GM03348 (cell line): ENCODE results near the gene PTTG2.

ENCODE experiments used
- DNase-seq: peaks from one replicate; pipeline ENCODE4 v3.0.0; 2012; ENCODE audit warnings: low spot score

Gene PTTG2

GRCh38 chr4:37988670-37989069 is 28.5 kb downstream of the PTTG2 start:
- no peak for DNase-seq

- no peak for DNase-seq
Observed at GRCh38 chr4:37989398-37990260, 29.4 kb downstream of the PTTG2 start.

- DNase-seq = no peak
Observed at GRCh38 chr4:37990731-37991245, 30.6 kb downstream of the PTTG2 start.

- no peak for DNase-seq
Observed at GRCh38 chr4:37991623-37992410, 31.6 kb downstream of the PTTG2 start.

- DNase-seq = no peak
Observed at GRCh38 chr4:37993806-37994205, 33.6 kb downstream of the PTTG2 start.

DNA sequence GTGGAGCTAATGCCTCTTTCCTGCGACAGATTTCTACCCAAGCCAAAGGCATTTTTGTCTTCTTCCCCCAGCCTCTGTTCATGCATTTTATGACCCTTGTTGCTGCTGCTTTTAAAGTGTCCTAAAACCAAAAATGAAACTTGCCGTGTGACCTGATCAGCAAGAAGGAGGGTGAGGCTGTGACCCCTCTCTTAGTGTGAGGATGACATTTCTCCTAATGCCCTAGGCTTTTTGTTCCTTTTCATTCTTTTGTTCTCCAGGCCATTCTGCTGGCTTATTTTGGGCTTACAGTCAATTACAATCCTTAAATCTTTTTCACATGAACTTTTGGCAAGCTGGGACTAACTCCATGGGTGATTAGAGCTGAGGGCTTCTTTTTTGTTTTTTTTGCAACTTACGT is 34.4 kb downstream of the PTTG2 start:
- DNase-seq = no peak

GRCh38 chr4:37995299-37995821 is 35.2 kb downstream of the PTTG2 start:
- DNase-seq = no peak

GRCh38 chr4:37995981-37996775 is 36.0 kb downstream of the PTTG2 start:
- no peak for DNase-seq

DNA sequence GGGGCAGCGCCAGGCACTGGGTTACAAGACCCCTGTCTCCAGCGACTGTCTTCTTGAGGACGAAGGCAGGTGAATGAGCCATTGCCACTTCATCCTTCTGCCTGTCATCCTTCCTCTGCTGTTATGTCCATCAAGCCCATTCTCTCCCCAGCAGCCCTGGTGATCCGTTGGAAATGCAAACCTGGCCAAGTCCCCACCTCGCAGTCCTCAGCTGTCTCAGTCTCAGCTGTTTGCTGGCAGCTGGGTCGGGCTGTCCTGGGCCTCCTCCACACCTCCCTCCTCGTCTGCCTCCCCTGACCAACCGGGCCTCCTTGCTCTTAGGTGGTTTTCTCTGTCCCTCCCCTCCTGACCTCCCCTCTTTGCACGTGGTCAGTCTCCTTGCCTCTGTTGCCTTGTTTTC is 38.0 kb downstream of the PTTG2 start:
- DNase-seq = no peak

DNA sequence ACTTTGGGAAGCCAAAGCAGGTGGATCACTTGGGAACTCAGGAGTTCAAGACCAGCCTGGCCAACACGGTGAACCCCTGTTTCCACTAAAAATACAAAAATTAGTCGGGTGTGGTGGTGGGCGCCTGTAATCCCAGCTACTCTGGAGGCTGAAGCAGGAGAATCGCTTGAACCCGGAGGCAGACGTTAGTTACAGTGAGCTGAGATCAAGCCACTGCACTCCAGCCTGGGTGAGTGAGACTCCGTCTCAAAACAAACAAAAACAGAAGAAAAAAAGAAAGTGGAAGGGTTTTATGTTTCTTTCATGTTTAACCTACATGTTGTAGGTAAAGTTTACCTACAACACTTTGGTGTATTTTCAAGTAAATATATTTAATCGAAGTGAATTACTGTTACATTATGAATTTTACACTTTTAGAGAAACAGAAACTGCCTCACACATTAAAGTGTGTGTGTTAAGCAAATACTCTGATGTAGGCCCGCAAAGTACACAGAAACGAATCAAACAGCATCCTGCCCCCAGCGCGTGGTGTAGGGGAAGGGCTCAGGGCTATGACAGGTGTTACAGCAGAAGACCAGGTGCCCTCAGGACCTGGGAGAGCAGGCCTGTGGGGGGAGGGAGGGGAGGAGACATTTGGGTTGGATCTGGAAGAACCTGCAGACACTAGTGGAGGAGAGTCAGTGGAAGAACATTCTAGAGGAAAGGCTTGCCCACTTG is 39.0 kb downstream of the PTTG2 start:
- DNase-seq = no peak

- DNase-seq = no peak
Observed at GRCh38 chr4:37999965-38000364, 39.8 kb downstream of the PTTG2 start.

- no peak for DNase-seq
Observed at GRCh38 chr4:38001927-38002326, 41.7 kb downstream of the PTTG2 start.

GRCh38 chr4:38002451-38003071 is 42.4 kb downstream of the PTTG2 start:
- DNase-seq = no peak

DNA sequence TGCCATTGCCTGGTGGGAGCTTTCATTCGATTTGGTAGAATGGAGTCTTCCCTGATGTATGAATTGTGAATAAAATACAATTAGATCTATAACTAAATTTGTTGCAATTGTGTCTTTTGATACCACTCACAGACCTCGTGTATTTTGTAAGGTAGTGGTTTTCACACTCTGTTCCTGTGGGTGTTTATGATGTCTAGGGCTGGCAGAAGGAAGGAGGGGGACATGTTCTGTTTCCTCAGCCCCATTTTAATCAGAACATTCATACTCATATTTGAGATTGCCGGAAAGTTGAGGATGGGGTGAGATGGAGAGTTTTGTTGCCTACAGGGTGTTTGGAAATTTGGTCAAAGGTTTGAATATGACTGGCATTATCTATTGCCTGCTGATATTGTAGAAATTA is 42.9 kb downstream of the PTTG2 start:
- no peak for DNase-seq

DNA sequence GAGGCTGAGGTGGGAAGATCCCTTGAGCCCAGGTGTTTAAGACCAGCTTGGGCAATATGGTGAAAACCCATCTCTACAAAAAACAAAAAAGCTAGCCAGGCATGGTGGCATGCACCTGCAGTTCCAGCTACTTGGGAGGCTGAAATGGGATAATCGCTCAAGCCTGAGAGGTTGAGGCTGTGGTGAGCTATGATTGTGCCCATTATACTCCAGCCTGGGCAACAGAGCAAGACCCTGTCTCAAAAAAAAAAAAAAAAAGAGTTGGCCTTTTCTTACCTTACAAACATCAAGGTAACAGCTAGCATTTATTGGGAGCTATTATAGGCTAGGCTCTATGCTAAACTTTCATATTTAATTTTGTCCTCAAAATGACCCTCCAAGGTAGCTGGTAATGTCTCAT is 43.4 kb downstream of the PTTG2 start:
- no peak for DNase-seq

- DNase-seq = peak; percentile 19
Observed at GRCh38 chr4:38004062-38004461, 43.9 kb downstream of the PTTG2 start.

GRCh38 chr4:38004887-38005286 is 44.7 kb downstream of the PTTG2 start:
- DNase-seq = no peak

DNA sequence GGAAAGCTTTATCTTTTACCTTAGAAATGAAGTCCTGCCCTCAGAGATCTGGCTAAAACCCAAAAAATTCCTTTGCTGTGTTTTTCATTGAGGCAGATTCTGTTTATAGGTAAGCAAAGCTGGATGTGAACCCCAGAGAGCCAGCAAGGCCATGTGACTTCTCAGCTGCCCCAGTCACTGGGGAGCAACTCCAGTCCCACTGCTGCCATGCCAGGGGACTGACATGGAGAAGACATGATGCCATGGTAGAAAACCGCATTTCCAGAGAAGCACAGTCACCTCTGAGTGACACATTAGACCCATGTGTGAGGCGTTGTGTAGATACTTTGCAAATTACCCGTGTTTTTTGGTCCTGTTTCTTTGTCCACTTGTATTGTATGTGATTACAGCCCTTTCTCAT is 45.4 kb downstream of the PTTG2 start:
- no peak for DNase-seq

GRCh38 chr4:38007645-38008044 is 47.4 kb downstream of the PTTG2 start:
- no peak for DNase-seq

DNA sequence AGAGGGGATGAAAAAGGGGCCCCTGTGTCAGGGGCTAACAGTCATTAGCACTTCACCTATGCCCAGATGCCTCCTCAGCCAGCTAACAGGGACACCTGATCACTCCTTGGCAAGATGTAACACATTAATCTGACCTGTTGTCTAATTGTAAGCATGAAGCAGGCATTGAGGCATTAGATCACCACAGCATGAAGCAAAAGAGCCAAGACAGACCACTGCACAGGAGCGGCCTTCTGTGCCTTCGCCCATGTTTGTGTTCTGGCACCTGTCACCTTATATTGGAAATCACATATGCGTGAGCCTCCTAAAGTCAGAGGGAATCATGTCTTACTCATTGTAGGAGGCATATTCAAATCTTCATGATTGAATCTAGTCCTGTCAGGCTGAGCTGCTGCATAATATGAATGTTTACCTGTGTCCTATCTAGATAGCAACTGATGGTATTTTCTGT is 48.4 kb downstream of the PTTG2 start:
- no peak for DNase-seq

- DNase-seq = no peak
Observed at GRCh38 chr4:38009421-38009820, 49.2 kb downstream of the PTTG2 start.
